Measurements from ENCODE around the gene HARS1. TPM values are rescaled to one million over a fixed set of nuclear protein-coding genes. Genes with fewer than 3 reads are reported as not detected.
"Not testable (repeated sequence)": the region's sequence is repeated elsewhere in the genome, so short reads cannot be mapped to it uniquely, and the experiment has no call there.

Gene HARS1
- total RNA-seq, 1 experiment from 2014 or later = 53.6 TPM

DNA sequence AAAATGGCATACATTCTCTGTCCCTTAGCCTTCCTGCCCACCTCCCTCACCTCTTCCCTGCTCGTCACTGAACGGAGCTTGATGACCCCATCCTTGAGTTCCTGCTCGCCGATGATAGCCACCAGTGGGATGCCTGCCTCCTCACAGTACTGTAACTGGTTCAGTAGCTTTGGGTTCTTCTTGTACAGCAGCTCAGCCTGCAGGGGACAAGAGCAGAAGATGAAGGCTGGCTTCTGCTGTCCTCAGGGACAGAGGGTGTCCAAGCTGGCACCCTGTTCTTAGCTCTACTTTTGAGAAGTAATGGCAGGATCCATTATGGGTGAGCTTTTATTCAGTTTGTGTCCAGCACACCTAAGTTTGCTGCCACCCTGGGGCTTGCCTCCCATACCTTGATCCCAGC is 16.5 kb downstream of the HARS1 start:
- DNase-seq (ENCODE audit: low spot score) = no peak

DNA sequence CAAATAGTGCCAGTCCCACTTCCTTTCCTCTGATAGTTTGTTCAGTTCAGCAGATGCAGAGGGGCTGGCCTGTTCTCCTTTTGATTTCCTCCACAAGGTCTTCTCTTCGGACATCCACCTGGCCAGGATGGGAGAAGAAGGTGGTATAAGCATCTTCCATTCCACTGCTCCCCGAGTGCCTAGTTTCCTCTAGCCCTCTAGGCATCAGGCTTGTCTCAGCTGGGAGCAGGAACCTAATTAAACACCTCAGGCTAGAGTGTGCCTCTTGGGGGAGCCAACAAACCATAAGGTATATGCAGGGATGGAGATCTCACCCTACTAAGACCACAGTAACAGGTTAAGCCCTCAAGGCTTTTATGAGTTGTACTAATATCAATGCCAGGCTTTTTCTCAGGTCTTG is 17.0 kb downstream of the HARS1 start:
- no peak for DNase-seq (ENCODE audit: low spot score)

DNA sequence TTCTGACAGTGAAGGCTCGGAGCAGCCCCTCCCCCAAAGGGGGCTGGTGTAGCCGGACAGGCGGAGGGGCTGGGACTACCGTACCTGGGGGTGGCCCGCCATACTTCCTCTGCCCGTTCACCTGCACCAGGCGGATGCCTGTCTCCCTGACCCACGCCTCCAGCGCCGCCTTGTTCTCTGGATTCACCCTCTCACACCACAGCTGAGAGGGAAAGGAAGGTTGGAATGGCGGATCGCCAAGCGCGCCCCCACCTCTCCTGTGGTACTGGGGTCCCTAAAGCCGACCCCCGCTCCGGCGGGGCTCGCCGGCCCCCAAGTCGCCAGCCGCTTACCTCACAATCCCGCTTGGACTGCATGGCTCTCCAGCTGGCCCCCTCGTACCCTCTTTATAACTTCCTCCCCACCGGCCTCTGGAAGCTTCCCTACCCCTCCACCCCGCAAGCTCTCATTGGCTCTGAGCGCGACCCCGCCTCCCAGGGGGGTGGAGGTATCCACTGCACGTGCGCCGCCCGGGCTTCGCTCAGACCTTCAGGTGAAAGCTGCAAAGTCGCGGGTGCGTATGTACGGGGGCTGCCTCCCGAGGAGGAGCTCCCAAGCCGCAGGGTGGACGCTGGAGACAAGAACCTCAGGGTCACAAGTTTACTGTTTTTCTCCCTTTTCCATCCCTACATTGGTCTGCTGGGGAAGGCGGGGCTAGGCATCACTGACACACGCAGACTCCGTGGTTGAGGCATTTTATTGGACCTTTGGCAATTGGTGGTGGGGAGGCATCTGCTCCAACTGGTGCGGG is 17.8 kb downstream of the HARS1 start, which contains the start of gene DND1:
Gene DND1, minus strand, starts transcription at position 390 of the 790 bp plus-strand sequence. Its CDS starts 34 bp downstream, at position 356.
- DNase-seq (ENCODE audit: low spot score) = no peak

DNA sequence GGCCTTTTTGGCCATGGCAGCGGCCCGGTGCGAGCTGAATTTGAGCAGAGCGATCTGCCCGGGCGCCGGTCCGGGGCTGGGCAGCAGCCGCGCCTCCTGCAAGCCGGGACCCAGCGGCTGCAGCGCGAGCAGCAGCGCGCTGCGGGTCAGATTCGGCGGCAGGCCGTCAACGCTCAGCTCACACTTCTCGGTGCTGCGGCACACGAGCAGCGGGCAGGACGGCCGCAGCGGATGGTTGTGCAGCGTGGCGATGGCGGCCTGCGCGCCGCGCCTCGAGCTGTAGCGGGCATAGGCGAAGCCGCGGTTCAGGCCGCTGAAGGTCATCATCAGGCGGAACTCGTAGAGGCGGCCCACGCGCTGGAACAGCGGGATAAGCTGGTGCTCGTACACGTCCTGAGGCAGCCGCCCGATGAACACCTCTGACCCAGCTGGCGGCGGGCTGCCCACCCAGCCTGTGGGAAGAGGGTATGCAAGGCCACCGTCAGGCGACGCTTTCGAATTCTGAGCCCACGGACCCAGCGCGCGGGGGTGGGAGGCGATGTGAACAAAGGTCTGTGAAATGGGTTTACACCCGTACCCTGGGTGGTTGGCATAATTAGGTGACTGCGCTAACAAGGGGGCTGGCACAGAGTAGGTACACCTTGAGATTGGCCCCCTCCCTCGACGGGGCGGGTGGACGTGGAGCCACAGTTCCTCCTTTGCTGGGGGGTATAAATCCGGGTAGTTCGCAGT is 18.5 kb downstream of the HARS1 start:
- no peak for DNase-seq (ENCODE audit: low spot score)

DNA sequence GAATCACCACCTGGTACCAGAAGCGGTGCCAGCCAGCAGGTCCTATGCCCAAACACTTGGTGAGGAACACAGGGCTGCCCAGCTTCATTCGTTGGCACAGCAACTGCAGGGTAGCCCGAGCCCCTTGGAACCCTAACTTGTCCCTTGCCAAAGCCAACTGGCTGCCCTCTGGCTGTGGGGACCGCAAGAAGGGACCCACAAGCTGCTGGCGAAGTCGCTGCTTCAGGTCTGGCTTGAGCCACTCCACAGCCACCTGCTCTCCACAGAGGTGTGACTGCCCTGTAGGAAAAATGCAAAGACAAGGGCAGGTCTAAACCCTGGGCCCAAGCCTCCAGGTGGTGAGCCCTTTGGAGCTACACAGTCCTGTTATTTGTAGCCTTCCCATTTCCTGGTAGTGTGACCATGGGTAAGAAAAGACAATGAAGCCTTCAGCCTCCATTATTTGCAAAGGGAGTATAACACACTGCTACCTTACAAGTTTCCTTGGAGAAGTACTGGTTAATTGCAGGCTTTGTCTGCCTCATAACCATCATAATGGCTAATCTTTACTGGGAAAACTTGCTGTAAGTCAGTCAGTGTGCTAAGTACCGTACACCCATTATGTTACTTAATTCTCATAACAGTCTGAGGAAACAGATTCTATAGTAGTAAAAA is 19.6 kb downstream of the HARS1 start:
- DNase-seq (ENCODE audit: low spot score) = no peak

DNA sequence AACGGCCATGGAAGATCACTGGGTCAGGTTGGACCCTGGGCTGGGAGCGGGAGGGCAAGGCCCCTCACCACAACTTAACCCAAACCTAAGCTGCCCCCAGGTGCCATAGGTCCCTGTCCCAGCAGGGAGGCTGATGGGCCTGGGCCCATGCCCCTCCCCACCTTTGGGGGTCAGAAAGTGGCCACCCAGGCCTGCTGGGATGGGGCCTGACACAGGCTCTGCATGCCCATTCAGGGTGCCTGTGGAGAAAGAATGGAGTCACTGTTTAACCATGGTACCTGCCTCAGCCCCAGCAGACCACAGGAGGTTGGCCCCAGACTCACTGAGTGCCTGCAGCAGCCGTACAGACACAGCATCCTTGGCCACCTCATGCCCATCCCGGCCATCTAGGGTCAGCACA is 20.1 kb downstream of the HARS1 start:
- not testable (repeated sequence) for DNase-seq (ENCODE audit: low spot score)

DNA sequence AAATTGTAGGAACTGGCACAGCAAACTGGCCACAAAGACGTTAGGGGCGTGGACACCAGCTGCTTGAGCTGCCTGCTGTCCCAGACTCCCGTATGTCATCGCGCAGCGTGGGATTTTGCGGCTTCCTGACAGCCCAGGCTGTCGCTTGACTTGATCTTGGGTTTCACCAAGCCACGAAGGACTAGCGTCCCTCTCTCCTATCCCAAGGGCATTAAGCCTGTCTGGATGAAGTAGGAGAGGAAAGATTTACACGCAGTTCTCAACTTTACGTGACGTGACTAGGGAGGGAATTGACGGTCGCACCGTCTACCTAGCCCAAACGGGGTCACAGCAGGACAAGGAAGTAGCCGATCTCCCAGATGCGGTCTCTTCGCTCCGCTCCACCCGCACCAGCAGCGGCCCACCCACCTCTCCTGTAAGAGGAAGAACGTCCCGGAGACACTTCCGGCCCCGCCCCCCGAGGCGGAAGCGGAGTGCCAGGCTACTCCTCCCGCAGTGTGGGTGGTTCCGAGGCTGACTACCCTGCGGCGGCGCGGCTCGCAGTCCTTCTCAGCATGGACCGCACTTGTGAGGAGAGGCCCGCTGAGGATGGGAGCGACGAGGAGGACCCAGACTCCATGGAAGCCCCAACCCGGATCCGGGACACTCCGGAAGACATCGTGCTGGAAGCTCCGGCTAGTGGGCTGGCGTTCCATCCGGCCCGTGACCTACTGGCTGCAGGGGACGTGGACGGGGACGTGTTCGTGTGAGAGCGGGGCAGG is 26.6 kb downstream of the HARS1 start, which contains the start of gene WDR55:
Gene WDR55, plus strand, starts transcription at position 546 of the 761 bp plus-strand sequence. Its CDS starts 9 bp downstream, at position 555.
- DNase-seq (ENCODE audit: low spot score) = peak; percentile 94

DNA sequence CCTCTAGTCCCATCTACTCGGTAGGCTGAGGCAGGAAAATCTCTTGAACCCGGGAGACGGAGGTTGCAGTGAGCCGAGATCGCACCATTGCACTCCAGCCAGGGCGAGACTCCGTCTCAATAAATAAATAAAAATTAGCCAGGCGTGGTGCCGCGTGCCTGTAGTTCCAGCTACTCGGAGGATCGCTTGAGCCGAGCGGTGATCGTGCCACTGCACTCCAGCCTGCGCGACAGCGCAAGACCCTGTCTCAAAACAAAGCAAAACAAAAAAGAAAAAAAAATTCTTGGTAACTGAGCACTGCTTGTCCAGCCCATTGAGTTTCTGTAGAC is 27.2 kb downstream of the HARS1 start:
- DNase-seq (ENCODE audit: low spot score) = no peak

DNA sequence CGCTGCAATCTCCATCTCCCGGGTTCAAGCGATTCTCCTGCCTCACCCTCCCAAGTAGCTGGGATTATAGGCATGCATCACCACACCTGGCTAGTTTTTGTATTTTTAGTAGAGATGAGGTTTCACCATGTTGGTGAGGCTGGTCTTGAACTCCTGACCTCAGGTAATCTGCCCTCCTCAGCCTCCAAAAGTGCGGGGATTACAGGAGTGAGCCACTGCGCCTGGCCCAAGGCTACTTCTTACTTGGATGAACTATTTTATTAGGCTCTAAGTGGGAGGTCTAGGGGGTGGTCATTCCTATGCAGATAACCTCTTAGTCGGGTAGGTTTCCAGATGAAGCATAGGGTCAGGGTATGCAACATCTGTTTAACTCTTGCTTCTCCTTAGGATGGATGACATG is 30.8 kb downstream of the HARS1 start:
- not testable (repeated sequence) for DNase-seq (ENCODE audit: low spot score)

DNA sequence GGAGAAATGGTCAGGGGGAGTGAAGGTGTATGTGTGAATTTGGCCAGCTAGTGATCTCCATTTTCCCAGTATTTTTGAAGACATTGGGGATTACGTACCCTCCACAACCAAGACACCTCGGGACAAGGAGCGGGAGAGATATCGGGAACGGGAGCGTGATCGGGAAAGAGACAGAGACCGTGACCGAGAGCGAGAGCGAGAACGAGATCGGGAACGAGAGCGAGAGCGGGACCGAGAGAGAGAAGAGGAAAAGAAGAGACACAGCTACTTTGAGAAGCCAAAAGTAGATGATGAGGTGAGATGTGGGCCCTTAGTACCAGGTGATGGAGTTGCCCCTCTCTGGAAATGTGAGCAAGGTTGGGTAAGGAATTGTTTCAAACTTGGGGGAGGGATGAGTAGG is 32.3 kb downstream of the HARS1 start:
- no peak for DNase-seq (ENCODE audit: low spot score)

DNA sequence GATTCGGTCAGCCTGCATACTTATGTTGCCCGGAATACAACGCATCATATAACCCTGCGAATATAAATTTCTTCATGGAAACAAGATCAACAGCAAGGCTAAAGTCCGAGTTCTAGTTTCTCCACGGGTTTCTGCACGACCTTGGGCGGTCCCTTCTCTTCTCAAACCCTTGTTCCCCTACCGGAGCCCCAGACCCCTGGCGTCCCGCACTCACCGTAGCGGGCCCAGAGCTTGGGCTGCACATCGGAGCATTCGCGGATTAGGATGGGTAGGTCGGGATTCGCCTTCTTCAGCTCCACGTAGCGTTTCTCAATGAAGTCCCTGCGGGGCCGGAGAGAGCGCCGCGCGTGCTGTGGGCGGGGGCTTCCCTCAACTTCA is 44.1 kb downstream of the HARS1 start:
- no peak for DNase-seq (ENCODE audit: low spot score)

DNA sequence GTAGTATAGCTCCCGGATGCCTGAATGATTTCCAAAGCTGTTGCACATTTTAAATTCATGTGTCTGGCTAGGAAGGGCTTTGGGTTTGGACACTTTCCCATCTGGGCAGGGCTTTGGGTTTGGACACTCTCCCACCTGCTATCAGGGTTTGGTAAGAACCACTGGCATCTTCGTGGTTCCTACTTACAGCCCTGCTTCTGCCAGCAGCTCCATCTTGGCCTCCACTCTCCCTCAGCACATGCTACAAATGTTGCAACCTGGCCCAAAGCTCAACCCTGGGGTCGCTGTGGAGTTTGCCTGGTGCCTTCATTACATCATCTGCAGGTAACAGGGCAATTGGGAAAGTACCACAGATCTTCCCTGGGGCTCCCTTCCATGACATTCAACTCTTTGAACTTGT is 48.5 kb downstream of the HARS1 start:
- no peak for DNase-seq (ENCODE audit: low spot score)

DNA sequence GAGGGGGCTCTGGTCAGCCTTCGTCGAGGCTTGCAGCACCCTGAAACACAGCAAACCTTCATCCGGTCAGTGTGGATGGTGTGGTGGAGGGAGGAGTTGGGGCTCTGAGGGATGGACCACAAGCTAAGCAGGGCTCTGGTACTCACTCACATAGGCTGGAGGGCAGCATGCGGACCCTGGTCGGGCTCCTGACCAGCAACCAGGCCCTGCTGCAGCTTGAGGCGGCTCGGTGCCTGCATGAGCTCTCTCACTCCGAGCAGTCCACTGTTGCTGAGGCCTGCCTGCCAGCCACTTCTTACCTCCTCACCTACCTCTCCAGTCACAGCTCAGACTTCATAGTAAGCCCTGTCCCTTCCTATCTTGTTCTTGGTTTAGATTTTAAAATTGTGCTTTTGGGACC is 49.5 kb downstream of the HARS1 start:
- DNase-seq (ENCODE audit: low spot score) = no peak

DNA sequence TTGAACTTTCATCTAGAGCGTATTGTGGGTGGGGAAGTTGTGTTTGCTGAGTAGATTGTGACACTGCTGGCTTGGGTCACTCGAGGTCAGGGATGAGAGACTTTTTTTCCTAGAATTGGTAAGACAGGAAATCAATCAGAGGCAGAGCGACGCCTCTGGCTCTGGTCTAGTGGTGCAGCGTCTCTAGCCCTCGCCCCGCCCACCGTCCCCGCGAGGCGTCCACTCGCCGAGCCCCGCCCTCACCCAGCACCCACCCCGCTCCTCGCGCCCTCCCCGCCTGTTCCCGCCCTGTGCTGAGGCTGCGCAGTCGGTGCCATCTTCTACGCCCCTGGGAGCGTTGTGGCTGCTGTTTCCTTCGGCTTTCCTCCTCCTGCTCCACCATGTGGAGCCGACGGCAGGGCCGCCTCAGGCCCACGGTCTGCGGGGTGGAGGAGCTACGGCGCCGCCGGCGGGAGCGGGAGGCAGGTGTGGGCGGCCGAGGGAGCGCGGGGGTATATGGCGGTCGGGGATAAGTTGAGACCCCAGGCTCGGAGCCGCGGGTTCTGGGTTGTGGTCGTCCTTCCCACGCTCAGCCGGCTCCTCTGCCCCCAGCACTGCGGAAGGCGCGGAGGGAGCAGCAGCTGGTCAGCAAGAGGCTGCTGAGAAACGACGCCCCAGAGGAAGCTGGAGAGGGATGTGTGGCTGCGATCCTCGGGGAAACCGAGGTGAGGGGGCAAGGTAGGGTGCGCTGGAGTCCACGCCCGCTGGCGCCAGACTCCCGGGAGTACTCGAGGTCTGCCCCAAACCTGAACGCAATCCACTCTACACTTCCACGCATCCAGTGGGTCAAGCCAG is 51.8 kb downstream of the HARS1 start, which contains the start of gene TMCO6:
Gene TMCO6, plus strand, starts transcription at position 304 of the 834 bp plus-strand sequence. Its CDS starts 77 bp downstream, at position 381.
- peak; percentile 90 for DNase-seq (ENCODE audit: low spot score)

DNA sequence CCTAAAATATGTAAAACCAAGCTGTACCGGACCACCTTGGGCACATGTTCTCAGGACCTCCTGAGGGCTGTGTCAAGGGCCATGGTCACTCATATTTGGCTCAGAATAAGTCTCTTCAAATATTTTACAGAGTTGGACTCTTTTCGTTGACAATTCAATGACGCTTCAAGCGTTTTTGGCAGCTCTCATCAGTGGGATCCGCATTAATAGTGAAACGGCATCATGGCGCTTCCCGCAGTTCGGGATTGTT is 52.3 kb downstream of the HARS1 start:
- not testable (repeated sequence) for DNase-seq (ENCODE audit: low spot score)

DNA sequence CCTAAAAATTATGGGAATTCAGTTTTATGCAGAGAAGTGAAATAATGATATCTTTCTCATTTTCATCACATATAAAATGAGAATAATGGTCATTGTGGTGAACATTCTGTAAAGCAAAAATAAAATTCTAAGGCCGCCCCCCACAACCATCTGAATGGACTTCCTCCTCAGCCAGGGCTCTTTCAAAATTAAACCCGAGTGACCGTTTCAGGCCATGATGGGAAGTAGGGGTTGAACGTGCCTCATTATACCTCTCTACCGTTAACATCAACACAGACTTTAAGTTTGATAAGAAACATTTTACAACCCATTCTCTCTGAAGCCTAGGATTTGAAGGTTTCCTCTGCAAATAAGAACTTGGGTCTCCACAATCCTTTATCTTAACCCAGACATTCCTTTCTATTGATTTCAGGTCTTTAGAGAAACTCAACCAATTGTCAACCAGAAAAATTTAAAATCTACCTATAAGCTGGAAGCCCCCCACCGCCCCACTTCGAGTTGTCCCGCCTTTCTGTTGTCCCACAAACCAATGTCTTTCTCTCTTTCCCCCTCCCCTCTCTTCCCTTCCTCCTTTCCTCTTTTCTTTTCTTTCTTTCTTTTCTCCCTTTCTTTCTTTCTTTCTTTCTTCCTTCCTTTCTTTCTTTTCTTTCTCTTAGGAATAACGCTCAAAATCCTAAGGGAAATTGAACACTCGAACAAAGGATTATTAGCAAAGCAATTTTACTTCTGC is 53.6 kb downstream of the HARS1 start:
- no peak for DNase-seq (ENCODE audit: low spot score)

DNA sequence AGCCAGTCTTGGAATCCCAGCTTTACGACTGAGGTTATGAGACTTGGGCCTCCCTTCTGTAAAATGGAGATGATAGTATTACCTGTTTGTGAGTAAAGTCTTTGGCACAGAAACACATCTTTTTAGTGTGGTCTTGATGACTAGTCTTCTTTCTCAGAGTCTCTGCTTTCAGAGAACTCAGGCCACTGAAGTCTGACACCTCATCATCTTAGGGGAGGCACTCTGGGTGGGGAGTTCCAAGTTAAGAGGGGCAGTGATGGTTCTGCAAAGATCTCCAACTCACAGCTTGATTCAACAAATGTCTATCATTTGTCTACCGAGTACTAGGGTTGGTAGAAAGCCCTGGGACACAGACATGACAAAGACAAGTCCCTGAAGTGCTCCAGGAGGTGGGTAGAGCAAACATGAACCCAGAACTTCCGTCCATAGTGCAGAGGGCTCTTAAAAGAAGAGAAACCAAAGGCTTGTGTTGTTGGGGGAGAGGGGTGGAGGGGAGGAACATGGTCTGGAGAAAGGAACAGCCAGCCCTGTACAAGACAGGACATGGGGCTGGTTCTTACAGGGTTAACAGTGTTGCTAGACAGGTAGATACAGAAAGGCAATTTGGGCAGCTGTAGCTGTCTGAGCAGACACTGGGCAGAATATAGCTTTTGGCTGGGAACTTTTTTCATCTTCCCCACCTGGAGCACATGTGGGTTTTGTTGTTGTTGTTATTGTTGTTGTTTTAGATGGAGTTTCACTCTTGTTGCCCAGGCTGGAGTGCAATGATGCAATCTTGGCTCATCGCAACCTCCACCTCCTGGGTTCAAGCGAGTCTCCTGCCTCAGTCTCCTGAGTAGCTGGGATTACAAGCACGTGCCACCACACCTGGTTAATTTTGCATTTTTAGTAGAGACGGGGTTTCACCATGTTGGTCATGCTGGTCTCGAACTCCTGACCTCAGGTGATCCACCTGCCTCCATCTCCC is 55.6 kb downstream of the HARS1 start:
- no peak for DNase-seq (ENCODE audit: low spot score)

DNA sequence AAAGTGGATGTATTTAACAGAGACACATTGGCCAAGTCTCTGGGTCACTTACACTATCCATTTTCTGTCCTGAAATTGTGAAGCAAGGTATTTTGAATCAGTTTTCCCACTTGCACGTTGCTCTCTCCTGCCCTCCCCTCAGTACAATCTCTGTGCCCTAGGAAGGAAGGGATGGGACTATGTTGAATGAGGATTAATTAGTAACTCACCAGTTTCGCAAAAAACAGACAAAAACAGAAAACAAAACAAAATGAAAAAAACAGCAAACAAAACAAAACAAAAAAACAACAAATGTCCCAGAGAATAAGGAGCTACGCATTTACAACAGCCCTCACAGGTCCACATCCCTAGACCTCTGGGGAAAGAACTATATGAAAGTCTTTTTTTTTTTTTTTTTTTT is 57.1 kb downstream of the HARS1 start:
- DNase-seq (ENCODE audit: low spot score) = no peak

DNA sequence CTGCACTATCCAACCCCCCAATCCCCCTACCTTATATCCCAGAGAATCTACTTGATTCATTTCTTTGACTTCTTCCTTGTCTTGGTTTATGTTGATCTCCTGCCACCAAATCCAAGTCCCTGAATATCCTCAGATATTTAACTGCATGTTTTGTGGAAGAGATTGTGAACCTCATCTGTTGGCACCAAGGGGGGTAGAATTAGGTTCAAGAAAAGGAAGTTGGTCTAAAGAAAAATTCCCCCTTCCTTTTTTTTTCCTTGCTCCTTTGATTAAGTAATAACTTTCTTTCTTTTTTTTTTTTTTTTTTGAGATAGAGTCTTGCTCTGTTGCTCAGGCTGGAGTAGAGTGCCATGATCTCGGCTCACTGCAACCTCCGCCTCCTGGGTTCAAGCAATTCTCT is 57.7 kb downstream of the HARS1 start:
- no peak for DNase-seq (ENCODE audit: low spot score)
